ENCODE data around the gene ONECUT2. TPM values are rescaled to one million over a fixed set of nuclear protein-coding genes. Genes with fewer than 3 reads are reported as not detected.

ONECUT2 gene
- total RNA-seq, 1 donor from 2014 or later = 0.03 TPM

DNA sequence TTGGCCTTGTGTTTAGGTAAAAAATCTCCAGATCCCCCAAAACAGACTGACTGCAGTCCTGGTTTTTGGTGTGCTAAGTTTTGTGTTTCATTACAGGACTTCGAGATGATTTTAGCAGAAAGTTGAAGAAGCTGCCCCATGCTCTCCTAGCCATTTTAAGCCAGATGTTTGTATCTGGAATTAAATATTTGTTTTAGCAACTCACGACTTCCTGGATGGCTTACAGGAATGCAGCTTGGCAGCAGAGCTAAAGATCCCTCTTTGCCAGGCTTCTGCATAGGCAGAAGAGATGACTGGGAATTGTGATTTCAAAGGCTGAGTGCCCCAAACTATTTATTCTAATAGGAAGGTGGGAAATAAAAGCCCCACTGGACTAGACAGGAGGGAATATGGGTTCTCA lies 31.1 kb downstream of the ONECUT2 start:
- intact Hi-C loops (cut with DNase I) = no loop called here
- no peak for TF ChIP-seq CTCF (IDR thresholded peaks at IDR 0.05)
- no peak overlapping the region for H3K27ac ChIP-seq
- no peaks in the 10 kb centered on the region for H3K36me3 ChIP-seq
- no peak for DNase-seq
- no peaks in the 10 kb centered on the region for H3K9me3 ChIP-seq
- ATAC-seq = no peak
- H3K4me3 ChIP-seq = no peak overlapping the region
- H3K4me1 ChIP-seq = no peaks in the 10 kb centered on the region
- no peaks in the 10 kb centered on the region for H3K27me3 ChIP-seq (ENCODE audit: low read depth)

- Histone ChIP-seq H3K27ac (no peak overlapping the region), H3K36me3 (no peaks in the 10 kb centered on the region), H3K4me3 (no peak overlapping the region), H3K4me1 (no peaks in the 10 kb centered on the region), H3K27me3 (ENCODE audit: low read depth) (no peaks in the 10 kb centered on the region), H3K9me3 (no peaks in the 10 kb centered on the region)
- no peak for TF ChIP-seq CTCF (IDR thresholded peaks at IDR 0.05)
- intact Hi-C loops (cut with DNase I) = no loop called here
- no peak for DNase-seq
- ATAC-seq = no peak
These were observed 31.7 kb downstream of the ONECUT2 start for GRCh38 chr18:57466745-57467409.

DNA sequence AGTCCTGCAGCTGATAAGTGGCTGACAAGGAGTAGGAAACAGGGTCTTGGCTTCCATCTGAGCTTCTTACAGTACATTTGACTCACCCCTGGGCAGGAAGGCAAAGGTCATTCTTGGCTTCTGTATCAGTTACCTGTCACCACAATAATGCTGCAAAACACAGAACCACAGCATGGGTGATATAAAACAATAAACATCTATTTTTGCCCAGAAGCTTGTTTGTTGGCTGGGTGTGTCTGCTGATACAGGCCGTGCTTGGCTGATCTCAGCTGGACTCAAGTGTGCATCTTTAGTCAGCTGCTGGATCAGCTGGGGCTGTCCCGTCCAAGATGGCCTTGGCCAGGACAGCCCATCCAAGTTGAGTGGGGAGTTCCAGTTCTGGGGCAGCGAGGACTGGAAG lies 34.7 kb downstream of the ONECUT2 start:
- no peaks in the 10 kb centered on the region for H3K36me3 ChIP-seq
- no peak for ATAC-seq
- intact Hi-C loops (cut with DNase I) = no loop called here

GRCh38 chr18:57475408-57475807 lies 40.2 kb downstream of the ONECUT2 start:
- Histone ChIP-seq H3K9me3 (no peaks in the 10 kb centered on the region), H3K27me3 (ENCODE audit: low read depth) (peaks cover 11% of the 10 kb centered on the region), H3K4me3 (no peak overlapping the region), H3K4me1 (no peaks in the 10 kb centered on the region), H3K36me3 (no peaks in the 10 kb centered on the region), H3K27ac (no peak overlapping the region)
- no peak for TF ChIP-seq CTCF (IDR thresholded peaks at IDR 0.05)
- no peak for DNase-seq
- intact Hi-C loops (cut with DNase I) = no loop called here
- ATAC-seq = no peak

More for the DNA sequence above, 34.7 kb downstream of the ONECUT2 start:
- H3K4me1 ChIP-seq = no peaks in the 10 kb centered on the region
- no peak overlapping the region for H3K27ac ChIP-seq
- DNase-seq = no peak
- no peaks in the 10 kb centered on the region for H3K9me3 ChIP-seq
- no peak overlapping the region for H3K4me3 ChIP-seq
- no peaks in the 10 kb centered on the region for H3K27me3 ChIP-seq (ENCODE audit: low read depth)
- no peak for TF ChIP-seq CTCF (IDR thresholded peaks at IDR 0.05)

GRCh38 chr18:57475903-57476302 lies 40.7 kb downstream of the ONECUT2 start:
- intact Hi-C loops (cut with DNase I) = no loop called here
- no peaks in the 10 kb centered on the region for H3K36me3 ChIP-seq
- no peak for TF ChIP-seq CTCF (IDR thresholded peaks at IDR 0.05)
- no peaks in the 10 kb centered on the region for H3K9me3 ChIP-seq
- H3K4me1 ChIP-seq = no peaks in the 10 kb centered on the region
- DNase-seq (no peak), ATAC-seq (no peak)
- no peak overlapping the region for H3K27ac ChIP-seq
- no peak overlapping the region for H3K4me3 ChIP-seq
- H3K27me3 ChIP-seq (ENCODE audit: low read depth) = peaks cover 11% of the 10 kb centered on the region

All from lower lobe of right lung (tissue), 2 donors.